Ascending aorta (tissue), 2 donors: ENCODE data around the gene RGS6. TPM values are rescaled to one million over a fixed set of nuclear protein-coding genes. Genes with fewer than 3 reads are reported as not detected.

Source experiments
- DNase-seq, 2 donors: peaks; one replicate each; pipeline ENCODE4 v3.0.0-alpha.2; 2019; ENCODE audit warnings: low spot score in 2 of 2
- H3K27ac ChIP-seq, 2 donors: fragments of 200-600 bp; sonication (generic); one replicate each; pipeline ENCODE4 v1.5.1; 2016 to 2017; ENCODE audit warnings: mild to moderate bottlenecking in 1 of 2
- H3K27me3 ChIP-seq: fragments of 200-600 bp; sonication (generic); one replicate; pipeline ENCODE4 v1.5.1; 2017
- H3K36me3 ChIP-seq, 2 donors: fragments of 200-600 bp; sonication (generic); one replicate each; pipeline ENCODE4 v1.5.1; 2016
- H3K4me1 ChIP-seq, 2 donors: fragments of 200-600 bp; sonication (generic); one replicate each; pipeline ENCODE4 v1.5.1; 2016 to 2017; ENCODE audit warnings: mild to moderate bottlenecking in 1 of 2
- H3K4me3 ChIP-seq, 2 donors: fragments of 200-600 bp; sonication (generic); one replicate each; pipeline ENCODE4 v1.5.1; 2016 to 2017; ENCODE audit warnings: mild to moderate bottlenecking in 1 of 2
- H3K9me3 ChIP-seq, 2 donors: fragments of 200-600 bp; sonication (generic); one replicate each; pipeline ENCODE4 v1.5.1; 2016
- CTCF ChIP-seq, 3 experiments: fragments of 200-600 bp in 2 of 3; fragments of 450-650 bp in 1 of 3; sonication (generic) in 2 of 3; IDR thresholded peaks; one replicate each; pipeline ENCODE4 v1.5.1; 2016 to 2019; ENCODE audit warnings: antibody characterized with exemption in 3 of 3, mild to moderate bottlenecking in 1 of 3, moderate library complexity in 1 of 3
- intact Hi-C: fragments of 100-400 bp; cut with DNase I; formaldehyde crosslinking; loops from one replicate; pipeline ENCODE4 v1.15.1; 2023
- total RNA-seq: library from RNA; depleted of rRNA; stranded (reverse); fragments of >200 nt; gene quantifications from one replicate; pipeline ENCODE4 v1.1.0, GENCODE V29; 2016

Gene RGS6
- total RNA-seq, 1 donor from 2014 or later: 0.11 TPM

- Histone ChIP-seq H3K27ac (no peak overlapping the region), H3K36me3 (no peaks in the 10 kb centered on the region), H3K4me3 (no peak overlapping the region), H3K4me1 (no peaks in the 10 kb centered on the region), H3K9me3 (no peaks in the 10 kb centered on the region), H3K27me3 (no peaks in the 10 kb centered on the region)
- intact Hi-C loops: no loop called here
- no peak for DNase-seq
- no peak for TF ChIP-seq CTCF (IDR thresholded peaks at IDR 0.05)
Measured at GRCh38 chr14:72118841-72119240, 186.6 kb downstream of the RGS6 start.

- intact Hi-C loops: no loop called here
- no peak for TF ChIP-seq CTCF (IDR thresholded peaks at IDR 0.05)
- Histone ChIP-seq H3K36me3 (no peaks in the 10 kb centered on the region), H3K27ac (no peak overlapping the region), H3K4me1 (no peaks in the 10 kb centered on the region), H3K4me3 (no peak overlapping the region), H3K9me3 (no peaks in the 10 kb centered on the region), H3K27me3 (no peaks in the 10 kb centered on the region)
- DNase-seq: no peak
Measured at GRCh38 chr14:72120315-72120714, 188.1 kb downstream of the RGS6 start.

GRCh38 chr14:72123755-72124154 lies 191.5 kb downstream of the RGS6 start:
- intact Hi-C loops: no loop called here
- Histone ChIP-seq H3K4me3 (no peak overlapping the region), H3K36me3 (no peaks in the 10 kb centered on the region), H3K27me3 (no peaks in the 10 kb centered on the region), H3K9me3 (no peaks in the 10 kb centered on the region), H3K27ac (no peak overlapping the region), H3K4me1 (no peaks in the 10 kb centered on the region)
- no peak for DNase-seq
- TF ChIP-seq CTCF (IDR thresholded peaks at IDR 0.05): no peak

GRCh38 chr14:72124171-72124570 lies 191.9 kb downstream of the RGS6 start:
- DNase-seq: no peak
- Histone ChIP-seq H3K36me3 (no peaks in the 10 kb centered on the region), H3K27ac (no peak overlapping the region), H3K4me1 (no peaks in the 10 kb centered on the region), H3K27me3 (no peaks in the 10 kb centered on the region), H3K9me3 (no peaks in the 10 kb centered on the region), H3K4me3 (no peak overlapping the region)
- intact Hi-C loops: no loop called here
- no peak for TF ChIP-seq CTCF (IDR thresholded peaks at IDR 0.05)

- no peak for TF ChIP-seq CTCF (IDR thresholded peaks at IDR 0.05)
- H3K27ac ChIP-seq: no peak overlapping the region
Measured at GRCh38 chr14:72126091-72126490, 193.9 kb downstream of the RGS6 start.

GRCh38 chr14:72126561-72126960 lies 194.3 kb downstream of the RGS6 start:
- no peak for DNase-seq
- no peaks in the 10 kb centered on the region for H3K27me3 ChIP-seq
- TF ChIP-seq CTCF (IDR thresholded peaks at IDR 0.05): no peak
- no peaks in the 10 kb centered on the region for H3K4me1 ChIP-seq
- no peaks in the 10 kb centered on the region for H3K9me3 ChIP-seq
- H3K27ac ChIP-seq: no peak overlapping the region
- no peaks in the 10 kb centered on the region for H3K36me3 ChIP-seq
- intact Hi-C loops: no loop called here
- no peak overlapping the region for H3K4me3 ChIP-seq

More at GRCh38 chr14:72126091-72126490, 193.9 kb downstream of the RGS6 start:
- no peaks in the 10 kb centered on the region for H3K4me1 ChIP-seq
- DNase-seq: no peak
- H3K36me3 ChIP-seq: no peaks in the 10 kb centered on the region
- H3K4me3 ChIP-seq: no peak overlapping the region
- intact Hi-C loops: no loop called here
- no peaks in the 10 kb centered on the region for H3K27me3 ChIP-seq
- no peaks in the 10 kb centered on the region for H3K9me3 ChIP-seq
